HCT116 (cell line): ENCODE results near the gene CCDC40. TPM values are rescaled to one million over a fixed set of nuclear protein-coding genes. Genes with fewer than 3 reads are reported as not detected.

Experiments
- CTCF ChIP-seq, 3 experiments: fragments of 200-600 bp in 1 of 3; sonication (generic) in 1 of 3; IDR thresholded peaks in 2 of 3; conservative IDR thresholded peaks in 1 of 3; 2 replicates each; pipeline ENCODE4 v1.5.1; 2012 to 2017; ENCODE audit warnings: low read depth in 2 of 3, low read length in 2 of 3, antibody characterized with exemption in 1 of 3, borderline replicate concordance in 1 of 3, control low read depth in 1 of 3, mild to moderate bottlenecking in 1 of 3, mixed read lengths in 1 of 3, mixed run types in 1 of 3, moderate library complexity in 1 of 3; ENCODE audit not compliant: insufficient read depth in 1 of 3
- POLR2A ChIP-seq: IDR thresholded peaks from 2 replicates; pipeline ENCODE4 v1.7.0; 2011; ENCODE audit warnings: borderline replicate concordance; ENCODE audit not compliant: insufficient read depth, insufficient read length; ENCODE audit errors: extremely low read depth
- SIN3A ChIP-seq: IDR thresholded peaks from 2 replicates; pipeline ENCODE4 v1.6.1; 2012; ENCODE audit warnings: low read depth
- ZFX ChIP-seq: fragments of 450-650 bp; IDR thresholded peaks from 2 replicates; pipeline ENCODE4 v1.6.1; 2017
- microRNA counts: library from miRNA; unstranded; fragments of <30 nt; microRNA quantifications from one replicate; lab custom pipeline; 2015
- microRNA-seq: library from miRNA; unstranded; fragments of <30 nt; microRNA quantifications from one replicate; pipeline ENCODE4, GENCODE V29; 2016; ENCODE audit warnings: borderline number of aligned reads
- total RNA-seq: library from RNA; stranded (reverse); gene quantifications from one replicate; pipeline ENCODE4 v1.2.1, GENCODE V29; 2021; ENCODE audit not compliant: unreplicated experiment

Gene CCDC40
- total RNA-seq, 1 experiment from 2014 or later: 10.3 TPM

DNA sequence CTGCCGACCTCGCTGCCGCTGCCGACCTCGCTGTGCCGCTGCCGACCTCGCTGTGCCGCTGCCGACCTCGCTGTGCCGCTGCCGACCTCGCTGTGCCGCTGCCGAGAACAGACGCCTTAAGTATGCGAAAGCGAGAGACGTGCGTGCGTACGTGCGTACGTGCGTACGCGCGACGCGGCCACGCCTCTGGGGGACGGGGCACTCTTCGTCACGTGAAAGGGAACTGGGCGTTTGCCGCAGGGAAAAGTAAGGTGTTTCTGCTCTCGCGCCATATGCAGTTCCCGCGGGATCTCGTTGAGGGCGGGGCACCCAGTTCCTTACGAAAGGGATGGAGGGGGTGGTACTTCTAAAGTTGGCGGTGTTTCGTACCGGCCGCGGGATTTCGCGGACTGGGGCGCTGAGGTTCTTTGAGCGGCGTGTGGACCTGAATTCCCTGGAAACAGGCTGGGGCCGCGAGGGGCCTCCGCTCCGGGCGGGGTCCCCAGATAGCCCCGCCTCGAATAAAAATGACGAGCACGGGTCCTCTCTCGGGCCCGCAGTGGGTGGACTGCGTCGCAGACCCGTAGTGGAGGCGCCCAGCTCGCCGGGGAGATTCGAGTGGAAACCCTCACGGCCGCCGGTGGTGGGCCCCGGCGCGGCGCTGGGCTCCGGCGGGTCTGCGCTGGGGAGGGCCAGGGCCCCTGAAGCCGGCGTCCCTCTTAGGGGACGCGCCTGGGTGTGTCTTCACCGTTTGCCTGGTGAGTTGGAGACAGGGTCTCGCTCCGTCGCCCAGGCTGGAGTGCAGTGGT, 110.8 kb downstream of the CCDC40 start, which contains the start of gene EIF4A3 (continued):
- TF ChIP-seq CTCF (IDR thresholded peaks at IDR 0.05 in 2 of 3, conservative IDR thresholded peaks at IDR 0.05 in 1 of 3; ENCODE audit: borderline replicate concordance in 1 of 3, insufficient read depth in 1 of 3, low read depth in 2 of 3, low read length in 2 of 3) (no peak), POLR2A (peak; percentile 97), SIN3A (peak; percentile 95), ZFX (peak; percentile 90)

MicroRNA genes within 50 kb of the gene (microRNA counts, 767-probe panel; counts per million panel counts)
- microRNA hsa-miR-1268b (lab: Ali Mortazavi, UCI): not detected

Small RNAs within 50 kb of the gene (microRNA-seq; reads per million reads assigned to microRNA genes)
- not detected for gene MIR1268B

Other genes starting within 250 kb of the CCDC40 start
- gene CBX8, start 239.6 kb upstream of the CCDC40 start, total RNA-seq: 29.0 TPM
- gene CBX4, start 197.2 kb upstream of the CCDC40 start, total RNA-seq: 60.9 TPM
- gene TBC1D16, start 770 bp upstream of the CCDC40 start, total RNA-seq: 31.1 TPM
- gene GAA, start 64.9 kb downstream of the CCDC40 start, total RNA-seq: 131 TPM
- 248 TPM for gene EIF4A3, start 110.5 kb downstream of the CCDC40 start, total RNA-seq
- 0.25 TPM for gene CARD14, start 133.4 kb downstream of the CCDC40 start, total RNA-seq
- gene SGSH, start 183.7 kb downstream of the CCDC40 start, total RNA-seq: 34.4 TPM
- 17.7 TPM for gene SLC26A11, start 183.8 kb downstream of the CCDC40 start, total RNA-seq
- gene RNF213, start 224.2 kb downstream of the CCDC40 start, total RNA-seq: 44.5 TPM